HepG2 (cell line): ENCODE results near the gene BSG. TPM values are rescaled to one million over a fixed set of nuclear protein-coding genes. Genes with fewer than 3 reads are reported as not detected.

Source experiments
- ATAD3A ChIP-seq: sonication (generic); formaldehyde crosslinking; IDR thresholded peaks from 2 replicates; pipeline ENCODE4 v1.4.0; 2020; ENCODE audit warnings: missing genetic modification reagents
- ATM ChIP-seq: fragments of 450-650 bp; IDR thresholded peaks from 2 replicates; pipeline ENCODE4 v1.7.1; 2017; ENCODE audit warnings: mild to moderate bottlenecking, borderline replicate concordance
- EHMT2 ChIP-seq: fragments of 200-600 bp; sonication (generic); IDR thresholded peaks from 2 replicates; pipeline ENCODE4 v1.7.0; 2017; ENCODE audit warnings: antibody characterized with exemption, low read depth, low read length, borderline replicate concordance
- KDM2A ChIP-seq: sonication (generic); formaldehyde crosslinking; IDR thresholded peaks from 2 replicates; pipeline ENCODE4 v1.4.0; 2020; ENCODE audit warnings: low read depth, missing genetic modification reagents, borderline replicate concordance
- KLF11 ChIP-seq: IDR thresholded peaks from 2 replicates; pipeline ENCODE4 v1.6.1; 2016; ENCODE audit warnings: missing compliant biosample characterization
- PRDM15 ChIP-seq: sonication (generic); formaldehyde crosslinking; IDR thresholded peaks from 2 replicates; pipeline ENCODE4 v1.4.0; 2020; ENCODE audit warnings: missing genetic modification reagents
- RERE ChIP-seq: IDR thresholded peaks from 2 replicates; pipeline ENCODE4 v1.6.1; 2016; ENCODE audit warnings: low read depth, missing genetic modification reagents, missing compliant biosample characterization
- SALL2 ChIP-seq: sonication (generic); formaldehyde crosslinking; IDR thresholded peaks from 2 replicates; pipeline ENCODE4 v1.8.1; 2023; ENCODE audit warnings: mild to moderate bottlenecking, missing genetic modification reagents, inconsistent platforms
- SMARCE1 ChIP-seq: fragments of 450-650 bp; IDR thresholded peaks from 2 replicates; pipeline ENCODE4 v1.6.1; 2017; ENCODE audit warnings: borderline replicate concordance
- TCF12 ChIP-seq, 2 experiments: fragments of 450-650 bp in 1 of 2; sonication (generic) in 1 of 2; formaldehyde crosslinking in 1 of 2; IDR thresholded peaks; 2 replicates each; pipeline versions ENCODE4 v1.6.1 to v1.8.0; 2017 to 2022; ENCODE audit warnings: antibody characterized with exemption in 1 of 2, mild to moderate bottlenecking in 1 of 2, missing genetic modification reagents in 1 of 2, moderate library complexity in 1 of 2
- ZFY ChIP-seq: sonication (generic); formaldehyde crosslinking; IDR thresholded peaks from 2 replicates; pipeline ENCODE4 v1.4.0; 2020; ENCODE audit warnings: missing genetic modification reagents
- ZZZ3 ChIP-seq: sonication (generic); formaldehyde crosslinking; IDR thresholded peaks from 2 replicates; pipeline ENCODE4 v1.4.0; 2020; ENCODE audit warnings: missing genetic modification reagents, mild to moderate bottlenecking, borderline replicate concordance
- polyA plus RNA-seq, 8 experiments: library from polyadenylated mRNA; depleted of rRNA in 3 of 8; stranded (reverse) in 7 of 8; unstranded in 1 of 8; fragments of >200 nt; fragmentation: Illumina TruSeq in 4 of 8; extraction: Trizol in 4 of 8; gene quantifications; 2 replicates each; pipeline versions ENCODE4 v1.2.1 to v1.2.3, GENCODE V29; 2011 to 2016; ENCODE audit warnings: low read depth in 4 of 8, missing spikeins in 1 of 8, mixed read lengths in 1 of 8; ENCODE audit not compliant: insufficient read depth in 1 of 8
- total RNA-seq, 5 experiments: library from RNA; depleted of rRNA; stranded (reverse); fragments of >200 nt; fragmentation: Illumina TruSeq; extraction: Trizol; gene quantifications; 2 replicates each; pipeline ENCODE4 v1.2.3, GENCODE V29; 2016; ENCODE audit warnings: low read depth in 1 of 5
- TF ChIP-seq, protein P1 (sequence below): sonication (generic); formaldehyde crosslinking; IDR thresholded peaks from 2 replicates; pipeline ENCODE4 v1.5.0; 2020; ENCODE audit warnings: mild to moderate bottlenecking, missing genetic modification reagents, moderate library complexity
- TF ChIP-seq, protein P2 (sequence below): sonication (generic); formaldehyde crosslinking; IDR thresholded peaks from 2 replicates; pipeline ENCODE4 v1.4.0; 2020; ENCODE audit warnings: mild to moderate bottlenecking, low read depth, missing genetic modification reagents

The BSG gene
- total and polyA plus RNA-seq, 2 of the 13 experiments (the other 11 are each of a cell fraction or from before 2014, with no cell fraction given), result 309 to 754 TPM

- TF ChIP-seq, protein P1, sequence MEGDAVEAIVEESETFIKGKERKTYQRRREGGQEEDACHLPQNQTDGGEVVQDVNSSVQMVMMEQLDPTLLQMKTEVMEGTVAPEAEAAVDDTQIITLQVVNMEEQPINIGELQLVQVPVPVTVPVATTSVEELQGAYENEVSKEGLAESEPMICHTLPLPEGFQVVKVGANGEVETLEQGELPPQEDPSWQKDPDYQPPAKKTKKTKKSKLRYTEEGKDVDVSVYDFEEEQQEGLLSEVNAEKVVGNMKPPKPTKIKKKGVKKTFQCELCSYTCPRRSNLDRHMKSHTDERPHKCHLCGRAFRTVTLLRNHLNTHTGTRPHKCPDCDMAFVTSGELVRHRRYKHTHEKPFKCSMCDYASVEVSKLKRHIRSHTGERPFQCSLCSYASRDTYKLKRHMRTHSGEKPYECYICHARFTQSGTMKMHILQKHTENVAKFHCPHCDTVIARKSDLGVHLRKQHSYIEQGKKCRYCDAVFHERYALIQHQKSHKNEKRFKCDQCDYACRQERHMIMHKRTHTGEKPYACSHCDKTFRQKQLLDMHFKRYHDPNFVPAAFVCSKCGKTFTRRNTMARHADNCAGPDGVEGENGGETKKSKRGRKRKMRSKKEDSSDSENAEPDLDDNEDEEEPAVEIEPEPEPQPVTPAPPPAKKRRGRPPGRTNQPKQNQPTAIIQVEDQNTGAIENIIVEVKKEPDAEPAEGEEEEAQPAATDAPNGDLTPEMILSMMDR, result no peak
- TF ChIP-seq ATM, result no peak
- TF ChIP-seq SALL2 (CRISPR knock-in tag), result peak; percentile 81; the same call in 1 of the 2 replicates
- TF ChIP-seq PRDM15 (CRISPR knock-in tag), result peak; percentile 36; the same call in 1 of the 2 replicates
- TF ChIP-seq KDM2A, result peak; percentile 60; the same call in 1 of the 2 replicates
- no peak for TF ChIP-seq ATAD3A (CRISPR knock-in tag)
- no peak for TF ChIP-seq RERE
- no peak for TF ChIP-seq SMARCE1
- TF ChIP-seq, protein P2, sequence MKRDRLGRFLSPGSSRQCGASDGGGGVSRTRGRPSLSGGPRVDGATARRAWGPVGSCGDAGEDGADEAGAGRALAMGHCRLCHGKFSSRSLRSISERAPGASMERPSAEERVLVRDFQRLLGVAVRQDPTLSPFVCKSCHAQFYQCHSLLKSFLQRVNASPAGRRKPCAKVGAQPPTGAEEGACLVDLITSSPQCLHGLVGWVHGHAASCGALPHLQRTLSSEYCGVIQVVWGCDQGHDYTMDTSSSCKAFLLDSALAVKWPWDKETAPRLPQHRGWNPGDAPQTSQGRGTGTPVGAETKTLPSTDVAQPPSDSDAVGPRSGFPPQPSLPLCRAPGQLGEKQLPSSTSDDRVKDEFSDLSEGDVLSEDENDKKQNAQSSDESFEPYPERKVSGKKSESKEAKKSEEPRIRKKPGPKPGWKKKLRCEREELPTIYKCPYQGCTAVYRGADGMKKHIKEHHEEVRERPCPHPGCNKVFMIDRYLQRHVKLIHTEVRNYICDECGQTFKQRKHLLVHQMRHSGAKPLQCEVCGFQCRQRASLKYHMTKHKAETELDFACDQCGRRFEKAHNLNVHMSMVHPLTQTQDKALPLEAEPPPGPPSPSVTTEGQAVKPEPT, result no peak
- TF ChIP-seq EHMT2, result no peak
- peak; percentile 85 for TF ChIP-seq ZFY (CRISPR knock-in tag)
- TF ChIP-seq KLF11 (CRISPR knock-in tag), result no peak
- no peak for TF ChIP-seq TCF12 (IDR thresholded peaks at IDR 0.05)
- TF ChIP-seq TCF12 (CRISPR knock-in tag; IDR thresholded peaks at IDR 0.05), result no peak
- TF ChIP-seq ZZZ3 (CRISPR knock-in tag), result no peak; the same call in 1 of the 2 replicates
Observed at GRCh38 chr19:572140-572742, at the start of gene BSG (continued).
